Lung (tissue), 12 donors: ENCODE measurements around the gene ZFYVE21. TPM values are rescaled to one million over a fixed set of nuclear protein-coding genes. Genes with fewer than 3 reads are reported as not detected.

ENCODE experiments used
- ATAC-seq: fragments of 200-7000 bp; cut with Tn5 transposase; one replicate; pipeline ENCODE4 v1.9.1; 2020; ENCODE audit warnings: moderate number of reproducible peaks; ENCODE audit not compliant: insufficient read depth, low FRiP score
- DNase-seq, 3 donors: peaks; one replicate each; pipeline ENCODE4 v3.0.0-alpha.2; 2013 to 2017
- H3K27ac ChIP-seq, 2 donors: one replicate each; pipeline ENCODE4 v1.5.1; 2013; ENCODE audit warnings: mild to moderate bottlenecking in 2 of 2, moderate library complexity in 2 of 2, control low read depth in 1 of 2, inconsistent platforms in 1 of 2, low read depth in 1 of 2, low read length in 1 of 2
- H3K27me3 ChIP-seq, 3 donors: one replicate each; pipeline ENCODE4 v1.5.1; 2013; ENCODE audit warnings: low read length in 2 of 3; ENCODE audit not compliant: control insufficient read depth in 3 of 3, insufficient read depth in 3 of 3
- H3K36me3 ChIP-seq, 4 donors: one replicate each; pipeline ENCODE4 v1.5.1; 2013; ENCODE audit warnings: low read length in 4 of 4, mild to moderate bottlenecking in 1 of 4, moderate library complexity in 1 of 4; ENCODE audit not compliant: control insufficient read depth in 4 of 4, insufficient read depth in 4 of 4
- H3K4me1 ChIP-seq, 5 donors: one replicate each; pipeline ENCODE4 v1.5.1; 2013; ENCODE audit warnings: low read length in 5 of 5, mild to moderate bottlenecking in 2 of 5, moderate library complexity in 1 of 5; ENCODE audit not compliant: control insufficient read depth in 5 of 5, insufficient read depth in 5 of 5
- H3K4me3 ChIP-seq: one replicate; pipeline ENCODE4 v1.5.1; 2013; ENCODE audit warnings: mild to moderate bottlenecking, control low read depth, moderate library complexity
- H3K9ac ChIP-seq, 2 donors: one replicate each; pipeline ENCODE4 v1.5.1; 2013; ENCODE audit warnings: low read length in 2 of 2, control low read depth in 1 of 2; ENCODE audit not compliant: insufficient read depth in 1 of 2
- H3K9me3 ChIP-seq, 4 donors: one replicate each; pipeline ENCODE4 v1.5.1; 2013; ENCODE audit warnings: low read length in 3 of 4, mild to moderate bottlenecking in 1 of 4, moderate library complexity in 1 of 4; ENCODE audit not compliant: control insufficient read depth in 4 of 4, insufficient read depth in 3 of 4
- CTCF ChIP-seq: IDR thresholded peaks from 2 replicates; pipeline ENCODE4 v1.5.1; 2012; ENCODE audit warnings: mild to moderate bottlenecking; ENCODE audit errors: control extremely low read depth, extremely low read depth
- WGBS, 2 donors: extraction: QIAGEN DNeasy Blood & Tissue Kit; methylation state at CpG; one replicate each; pipeline ENCODE4 v1.1.7; 2013; 5-methylcytosine and 5-hydroxymethylcytosine counted together
- polyA plus RNA-seq, 2 donors: library from polyadenylated mRNA; stranded (reverse); fragments of 200-250 nt; gene quantifications; one replicate each; pipeline ENCODE4 v1.2.1, GENCODE V29; 2013
- total RNA-seq, 2 donors: library from RNA; depleted of rRNA in 1 of 2; stranded (reverse); fragments of >200 nt in 1 of 2; gene quantifications; one replicate each; pipeline ENCODE4 v1.2.1, GENCODE V29; 2014 to 2021
- donor health status: control.
- donor health status: control.
- donor health status: Bipolar disorder and iron deficiency.
- donor health status: healthy.
- donor health status: DM: yes; HTN: yes; CAD: no.

ZFYVE21 gene
- total and polyA plus RNA-seq, 4 donors = 39.4 to 68.3 (median 47.5) TPM

GRCh38 chr14:103744621-103745395 is 29.2 kb downstream of the ZFYVE21 start:
- ATAC-seq = no peak
- H3K27ac ChIP-seq = no peak overlapping the region
- no peaks in the 10 kb centered on the region for H3K9me3 ChIP-seq
- no peak for DNase-seq
- H3K4me3 ChIP-seq = no peak overlapping the region
- H3K36me3 ChIP-seq = peaks cover 0 to 40% (median 5%) of the 10 kb centered on the region in 4 donors
- H3K9ac ChIP-seq = no peak overlapping the region
- no peaks in the 10 kb centered on the region for H3K27me3 ChIP-seq
- no peak for TF ChIP-seq CTCF
- H3K4me1 ChIP-seq = no peaks in the 10 kb centered on the region
- WGBS, 2 donors = 88 to 89% methylated on average over 15 of the region's 15 CpGs

GRCh38 chr14:103745424-103745823 is 29.8 kb downstream of the ZFYVE21 start:
- Histone ChIP-seq H3K4me1 (no peaks in the 10 kb centered on the region), H3K36me3 (peaks cover 0 to 34% (median 2%) of the 10 kb centered on the region in 4 donors), H3K9me3 (no peaks in the 10 kb centered on the region), H3K27me3 (no peaks in the 10 kb centered on the region), H3K4me3 (no peak overlapping the region), H3K9ac (no peak overlapping the region), H3K27ac (no peak overlapping the region)
- ATAC-seq = no peak
- no peak for TF ChIP-seq CTCF
- 80 to 87% methylated on average over 5 of the region's 5 CpGs for WGBS, 2 donors
- DNase-seq = no peak

GRCh38 chr14:103746701-103747100 is 31.1 kb downstream of the ZFYVE21 start:
- Histone ChIP-seq H3K27me3 (no peaks in the 10 kb centered on the region), H3K9me3 (no peaks in the 10 kb centered on the region), H3K27ac (no peak overlapping the region), H3K4me1 (no peaks in the 10 kb centered on the region), H3K9ac (no peak overlapping the region), H3K36me3 (peaks cover 0 to 36% (median 4%) of the 10 kb centered on the region in 4 donors), H3K4me3 (no peak overlapping the region)
- DNase-seq (no peak), ATAC-seq (no peak)
- TF ChIP-seq CTCF = no peak
- 91 to 92% methylated on average over 10 of the region's 10 CpGs for WGBS, 2 donors

GRCh38 chr14:103748534-103748857 is 32.9 kb downstream of the ZFYVE21 start:
- no peak overlapping the region for H3K4me3 ChIP-seq
- no peaks in the 10 kb centered on the region for H3K4me1 ChIP-seq
- ATAC-seq (no peak), DNase-seq (no peak)
- H3K27ac ChIP-seq = no peak overlapping the region
- 81 to 90% methylated on average over 5 of the region's 5 CpGs for WGBS, 2 donors
- H3K9ac ChIP-seq = no peak overlapping the region
- peaks cover 0 to 39% (median 6%) of the 10 kb centered on the region in 4 donors for H3K36me3 ChIP-seq
- no peaks in the 10 kb centered on the region for H3K9me3 ChIP-seq
- H3K27me3 ChIP-seq = no peaks in the 10 kb centered on the region
- no peak for TF ChIP-seq CTCF
